Spleen (tissue), 7 donors: Measurements from ENCODE around the gene NDUFS8.

Experiments
- POLR2A ChIP-seq, 3 donors: fragments of 450-650 bp; IDR thresholded peaks; one replicate each; pipeline ENCODE4 v1.5.1; 2017; ENCODE audit warnings: antibody characterized with exemption in 3 of 3, mild to moderate bottlenecking in 1 of 3
- TF ChIP-seq, protein P1 (sequence below), 11 experiments: fragments of 200-600 bp in 7 of 11; fragments of 450-650 bp in 4 of 11; sonication (generic) in 4 of 11; IDR thresholded peaks in 8 of 11; conservative IDR thresholded peaks in 3 of 11; 1 replicate in 7 of 11; 2 replicates in 4 of 11; pipeline versions ENCODE4 v1.4.0 to v1.8.0; 2016 to 2021; ENCODE audit warnings: antibody characterized with exemption in 11 of 11, inconsistent platforms in 4 of 11, mild to moderate bottlenecking in 1 of 11
- donor health status: DM: no; HTN: no; CAD: no; lungs with moderate emphysema.
- donor health status: DM: no; HTN: no; CAD: no.
- donor health status: DM: no; HTN: no; CAD: no.

- TF ChIP-seq, protein P1, sequence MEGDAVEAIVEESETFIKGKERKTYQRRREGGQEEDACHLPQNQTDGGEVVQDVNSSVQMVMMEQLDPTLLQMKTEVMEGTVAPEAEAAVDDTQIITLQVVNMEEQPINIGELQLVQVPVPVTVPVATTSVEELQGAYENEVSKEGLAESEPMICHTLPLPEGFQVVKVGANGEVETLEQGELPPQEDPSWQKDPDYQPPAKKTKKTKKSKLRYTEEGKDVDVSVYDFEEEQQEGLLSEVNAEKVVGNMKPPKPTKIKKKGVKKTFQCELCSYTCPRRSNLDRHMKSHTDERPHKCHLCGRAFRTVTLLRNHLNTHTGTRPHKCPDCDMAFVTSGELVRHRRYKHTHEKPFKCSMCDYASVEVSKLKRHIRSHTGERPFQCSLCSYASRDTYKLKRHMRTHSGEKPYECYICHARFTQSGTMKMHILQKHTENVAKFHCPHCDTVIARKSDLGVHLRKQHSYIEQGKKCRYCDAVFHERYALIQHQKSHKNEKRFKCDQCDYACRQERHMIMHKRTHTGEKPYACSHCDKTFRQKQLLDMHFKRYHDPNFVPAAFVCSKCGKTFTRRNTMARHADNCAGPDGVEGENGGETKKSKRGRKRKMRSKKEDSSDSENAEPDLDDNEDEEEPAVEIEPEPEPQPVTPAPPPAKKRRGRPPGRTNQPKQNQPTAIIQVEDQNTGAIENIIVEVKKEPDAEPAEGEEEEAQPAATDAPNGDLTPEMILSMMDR (IDR thresholded peaks at IDR 0.05 in 8 of 11, conservative IDR thresholded peaks at IDR 0.05 in 3 of 11), result peak in 2 of 11 experiments; percentile 13 to 25
- TF ChIP-seq POLR2A (IDR thresholded peaks at IDR 0.05), result peak in 1 of 3 donors; percentile 13
Measured at GRCh38 chr11:68030318-68031143, at the start of gene NDUFS8.
